GM12864 (cell line): ENCODE data around the gene ITIH5.

Experiments
- DNase-seq: peaks from one replicate; pipeline ENCODE4 v3.0.0-alpha.2; 2011; ENCODE audit warnings: low read depth
- H3K4me3 ChIP-seq: 2 replicates; pipeline ENCODE4 v1.5.1; 2011; ENCODE audit warnings: mild to moderate bottlenecking, low read depth, low read length, control low read depth
- TF ChIP-seq, protein P1 (sequence below): IDR thresholded peaks from 2 replicates; pipeline ENCODE4 v1.5.1; 2011; ENCODE audit warnings: low read depth, mild to moderate bottlenecking, moderate library complexity, low read length, control low read depth, inconsistent platforms; ENCODE audit errors: missing control alignments

The ITIH5 gene

DNA sequence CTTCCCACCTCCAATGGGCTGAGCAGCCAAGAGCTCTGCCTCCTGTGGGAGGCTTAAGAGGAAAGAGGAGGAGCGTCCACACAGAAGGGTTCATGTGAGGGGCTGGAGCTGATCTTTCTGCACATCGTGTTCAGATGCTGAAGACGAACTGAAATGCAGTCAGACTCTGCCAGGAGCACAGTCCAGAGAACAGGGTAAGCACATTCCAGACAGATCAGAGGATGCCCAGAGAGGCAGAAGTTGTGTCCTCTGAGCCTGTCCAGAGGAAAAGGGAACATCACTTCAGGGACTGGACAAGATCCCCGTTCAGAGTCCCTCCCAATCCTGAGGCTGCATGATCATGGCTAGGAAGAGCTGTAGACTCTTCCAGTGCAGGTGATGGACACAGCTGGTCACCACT, 72.9 kb downstream of the ITIH5 start:
- TF ChIP-seq, protein P1, sequence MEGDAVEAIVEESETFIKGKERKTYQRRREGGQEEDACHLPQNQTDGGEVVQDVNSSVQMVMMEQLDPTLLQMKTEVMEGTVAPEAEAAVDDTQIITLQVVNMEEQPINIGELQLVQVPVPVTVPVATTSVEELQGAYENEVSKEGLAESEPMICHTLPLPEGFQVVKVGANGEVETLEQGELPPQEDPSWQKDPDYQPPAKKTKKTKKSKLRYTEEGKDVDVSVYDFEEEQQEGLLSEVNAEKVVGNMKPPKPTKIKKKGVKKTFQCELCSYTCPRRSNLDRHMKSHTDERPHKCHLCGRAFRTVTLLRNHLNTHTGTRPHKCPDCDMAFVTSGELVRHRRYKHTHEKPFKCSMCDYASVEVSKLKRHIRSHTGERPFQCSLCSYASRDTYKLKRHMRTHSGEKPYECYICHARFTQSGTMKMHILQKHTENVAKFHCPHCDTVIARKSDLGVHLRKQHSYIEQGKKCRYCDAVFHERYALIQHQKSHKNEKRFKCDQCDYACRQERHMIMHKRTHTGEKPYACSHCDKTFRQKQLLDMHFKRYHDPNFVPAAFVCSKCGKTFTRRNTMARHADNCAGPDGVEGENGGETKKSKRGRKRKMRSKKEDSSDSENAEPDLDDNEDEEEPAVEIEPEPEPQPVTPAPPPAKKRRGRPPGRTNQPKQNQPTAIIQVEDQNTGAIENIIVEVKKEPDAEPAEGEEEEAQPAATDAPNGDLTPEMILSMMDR, result no peak
- DNase-seq, result no peak
- H3K4me3 ChIP-seq, result no peak overlapping the region

DNA sequence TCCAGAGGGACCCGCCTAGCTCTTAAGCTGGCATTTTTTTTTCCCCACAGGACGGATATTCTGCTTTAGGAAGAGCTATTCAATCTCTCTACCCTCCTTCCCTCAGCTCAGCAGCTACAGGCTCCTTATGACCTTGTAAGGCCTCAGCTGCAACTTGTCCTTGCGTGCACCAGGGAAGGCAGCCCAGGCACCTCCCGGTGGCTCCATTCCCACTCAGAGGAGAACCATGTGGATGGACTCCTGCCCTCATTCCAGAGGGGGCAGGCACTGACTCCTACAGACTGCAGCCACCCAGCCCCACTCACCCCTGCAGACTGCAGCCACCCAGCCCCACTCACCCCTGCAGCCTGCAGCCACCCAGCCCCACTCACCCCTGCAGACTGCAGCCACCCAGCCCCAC, 73.7 kb downstream of the ITIH5 start:
- DNase-seq, result no peak
- H3K4me3 ChIP-seq, result no peak overlapping the region
- TF ChIP-seq, protein P1, result no peak

DNA sequence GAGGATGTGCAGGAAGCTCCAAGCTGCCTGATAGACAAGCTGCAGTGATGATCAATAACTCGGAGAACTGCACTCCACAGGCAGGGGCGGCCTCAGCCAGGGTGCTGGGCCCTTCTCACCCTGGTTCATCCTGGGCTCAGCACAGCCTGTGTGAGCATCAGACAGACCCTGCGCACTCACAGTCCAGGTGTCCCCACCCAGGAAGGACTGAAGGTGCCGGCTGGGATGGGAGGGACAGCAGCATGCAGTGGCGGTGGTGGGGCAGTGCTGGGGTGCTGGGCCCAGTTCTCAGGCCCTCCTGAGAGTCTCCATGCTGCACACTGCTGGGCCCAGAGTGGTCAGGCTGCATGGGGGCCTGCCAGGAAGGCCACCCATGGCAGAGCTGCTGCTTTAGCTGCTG, 74.1 kb downstream of the ITIH5 start:
- DNase-seq, result no peak
- TF ChIP-seq, protein P1, result no peak
- H3K4me3 ChIP-seq, result no peak overlapping the region

DNA sequence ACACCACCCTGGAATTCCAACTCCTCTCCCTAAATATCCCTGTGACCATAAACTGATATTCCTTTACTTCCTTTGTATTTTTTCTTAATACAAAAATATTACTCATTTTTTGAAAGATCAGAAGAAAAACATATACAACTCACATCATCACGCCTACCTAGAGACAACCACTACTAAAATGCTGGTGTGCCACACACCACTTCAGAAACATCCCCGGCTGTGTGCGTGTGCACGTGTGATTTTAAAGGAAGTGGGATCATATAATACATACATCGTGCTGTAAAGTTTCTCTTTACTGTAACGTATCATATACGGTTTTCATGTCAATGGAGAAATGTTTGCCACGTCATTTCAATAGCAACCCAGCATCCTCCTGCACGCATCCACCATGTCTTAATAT, 76.5 kb downstream of the ITIH5 start:
- H3K4me3 ChIP-seq, result no peak overlapping the region
- TF ChIP-seq, protein P1, result no peak
- DNase-seq, result no peak

DNA sequence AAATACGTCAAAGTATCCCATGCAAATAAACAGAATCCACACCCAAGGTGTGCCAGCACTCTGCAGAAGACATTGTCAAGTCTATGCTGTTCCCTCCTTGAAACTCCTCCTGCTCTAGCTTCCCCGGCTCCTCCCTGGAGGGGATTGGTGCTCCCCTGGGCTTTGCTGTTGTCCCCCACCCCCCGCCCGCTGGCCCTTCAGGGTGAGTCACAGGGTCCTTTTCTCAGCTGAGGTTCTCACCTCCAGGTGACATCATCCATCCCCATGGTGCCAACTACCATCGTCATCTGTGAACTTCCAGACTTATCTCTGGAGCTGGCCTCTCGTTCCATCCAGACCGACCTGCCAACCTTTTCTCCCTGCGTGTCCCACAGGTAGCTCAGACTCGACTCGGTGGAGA, 77.0 kb downstream of the ITIH5 start:
- TF ChIP-seq, protein P1, result no peak
- no peak for DNase-seq
- H3K4me3 ChIP-seq, result no peak overlapping the region

DNA sequence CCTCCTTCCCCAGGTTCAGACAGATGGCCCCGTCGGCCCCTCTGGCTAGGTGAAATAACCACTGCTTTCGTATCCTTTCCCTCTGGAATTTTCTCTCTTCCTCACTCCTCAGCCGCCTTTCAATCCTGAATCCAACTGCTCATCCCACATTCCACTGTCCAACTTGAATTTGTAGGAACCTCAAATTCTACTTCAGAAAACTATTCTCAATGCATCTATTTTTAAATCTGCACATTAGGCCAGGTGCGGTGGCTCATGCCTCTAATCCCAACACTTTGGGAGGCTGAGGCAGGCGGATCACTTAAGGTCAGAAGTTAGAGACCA, 78.9 kb downstream of the ITIH5 start:
- no peak overlapping the region for H3K4me3 ChIP-seq
- TF ChIP-seq, protein P1, result no peak
- DNase-seq, result no peak

DNA sequence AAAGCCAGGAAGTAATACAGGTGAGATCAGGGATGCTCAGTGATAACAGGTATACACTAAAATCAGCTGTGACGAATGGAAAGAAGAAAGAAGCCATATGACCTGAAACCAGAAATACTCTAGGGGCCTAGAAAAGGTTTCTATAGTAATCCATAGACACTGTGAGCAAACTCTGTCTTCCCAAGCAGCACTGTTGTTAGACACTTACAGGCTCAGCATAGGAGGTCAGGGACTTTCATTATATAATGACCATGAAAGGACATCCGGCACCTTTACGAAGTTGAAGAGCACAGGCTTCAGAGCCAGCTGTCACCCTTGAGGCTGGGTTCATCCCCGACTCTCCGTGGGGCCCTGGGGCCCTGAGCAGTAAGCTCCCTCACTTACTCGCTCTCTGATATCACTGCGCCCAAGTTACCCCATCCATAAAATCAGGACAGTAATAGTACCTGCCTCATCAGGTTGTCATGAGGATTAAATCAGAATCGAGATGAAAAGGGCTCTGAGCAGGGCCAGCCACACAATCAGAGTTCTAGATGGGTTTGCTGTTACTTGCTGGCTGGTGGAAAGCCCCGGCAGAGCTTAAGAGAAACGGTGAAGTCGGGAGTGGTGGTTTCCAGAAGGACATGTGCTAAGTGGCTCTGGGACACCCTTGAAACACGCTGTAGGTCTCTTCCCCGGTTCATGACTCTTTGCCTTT, 79.5 kb downstream of the ITIH5 start:
- H3K4me3 ChIP-seq, result no peak overlapping the region
- TF ChIP-seq, protein P1, result no peak
- DNase-seq, result no peak
